RPMI7951 (cell line): Measurements from ENCODE around the gene CCR2. TPM values are rescaled to one million over a fixed set of nuclear protein-coding genes. Genes with fewer than 3 reads are reported as not detected.
A peak's percentile ranks its signal among the peaks of the same experiment; 100 is the strongest.
"Not testable (repeated sequence)": the region's sequence is repeated elsewhere in the genome, so short reads cannot be mapped to it uniquely, and the experiment has no call there.

Experiments
- DNase-seq: peaks from one replicate; pipeline ENCODE4 v3.0.0-alpha.2; 2012; ENCODE audit warnings: low read depth
- total RNA-seq: library from RNA; depleted of rRNA; stranded (reverse); fragments of >200 nt; shearing (Covaris generic); gene quantifications from 2 replicates; pipeline ENCODE4 v1.2.3, GENCODE V29; 2014

Gene CCR2
- total RNA-seq, 1 experiment from 2014 or later, result not detected

- no peak for DNase-seq
These were observed 21.9 kb downstream of the CCR2 start for GRCh38 chr3:46375814-46376213.

- DNase-seq, result peak; percentile 71
These were observed 24.6 kb downstream of the CCR2 start for GRCh38 chr3:46378426-46378942.

- peak; percentile 46 for DNase-seq
These were observed 26.7 kb downstream of the CCR2 start for GRCh38 chr3:46380471-46381221.

GRCh38 chr3:46381625-46382024 is 27.7 kb downstream of the CCR2 start:
- DNase-seq, result peak; percentile 18

GRCh38 chr3:46383211-46383950 is 29.5 kb downstream of the CCR2 start:
- DNase-seq, result no peak

- DNase-seq, result no peak
These were observed 30.0 kb downstream of the CCR2 start for GRCh38 chr3:46383951-46384330.

GRCh38 chr3:46386205-46386604 is 32.3 kb downstream of the CCR2 start:
- DNase-seq, result peak; percentile 92

GRCh38 chr3:46388847-46389246 is 34.9 kb downstream of the CCR2 start:
- not testable (repeated sequence) for DNase-seq

- no peak for DNase-seq
These were observed 35.4 kb downstream of the CCR2 start for GRCh38 chr3:46389306-46389705.

- not testable (repeated sequence) for DNase-seq
These were observed 37.6 kb downstream of the CCR2 start for GRCh38 chr3:46391526-46391925.

GRCh38 chr3:46393011-46393410 is 39.1 kb downstream of the CCR2 start:
- DNase-seq, result no peak

- DNase-seq, result no peak
These were observed 39.9 kb downstream of the CCR2 start for GRCh38 chr3:46393554-46394434.

- no peak for DNase-seq
These were observed 41.3 kb downstream of the CCR2 start for GRCh38 chr3:46395210-46395661.

- DNase-seq, result peak; percentile 38
These were observed 42.0 kb downstream of the CCR2 start for GRCh38 chr3:46395766-46396530.

- DNase-seq, result no peak
These were observed 43.2 kb downstream of the CCR2 start for GRCh38 chr3:46397111-46397510.

- DNase-seq, result no peak
These were observed 44.5 kb downstream of the CCR2 start for GRCh38 chr3:46398186-46398955.

- no peak for DNase-seq
These were observed 45.2 kb downstream of the CCR2 start for GRCh38 chr3:46399098-46399497.

GRCh38 chr3:46399557-46399956 is 45.6 kb downstream of the CCR2 start:
- DNase-seq, result no peak

GRCh38 chr3:46400000-46400734 is 46.3 kb downstream of the CCR2 start:
- peak; percentile 89 for DNase-seq

GRCh38 chr3:46400846-46401245 is 46.9 kb downstream of the CCR2 start:
- no peak for DNase-seq
